Right atrium auricular region (tissue), 2 donors: ENCODE results near the gene PLXND1. TPM values are rescaled to one million over a fixed set of nuclear protein-coding genes. Genes with fewer than 3 reads are reported as not detected.

Experiments
- DNase-seq: peaks from one replicate; pipeline ENCODE4 v3.0.0-alpha.2; 2019; ENCODE audit warnings: low spot score
- H3K27ac ChIP-seq, 2 donors: fragments of 200-600 bp; sonication (generic); 1 replicate in 1 of 2; 2 replicates in 1 of 2; pipeline ENCODE4 v1.5.1; 2016 to 2019
- H3K27me3 ChIP-seq, 2 donors: fragments of 200-600 bp; sonication (generic); one replicate each; pipeline versions ENCODE4 v1.5.1 to v1.6.0; 2017 to 2019
- H3K36me3 ChIP-seq: fragments of 200-600 bp; sonication (generic); one replicate; pipeline ENCODE4 v1.5.1; 2016
- H3K4me1 ChIP-seq, 2 donors: fragments of 200-600 bp; sonication (generic); one replicate each; pipeline versions ENCODE4 v1.5.1 to v1.6.0; 2017 to 2019
- H3K4me3 ChIP-seq, 2 donors: fragments of 200-600 bp; sonication (generic); 1 replicate in 1 of 2; 2 replicates in 1 of 2; pipeline ENCODE4 v1.5.1; 2017 to 2019; ENCODE audit warnings: mild to moderate bottlenecking in 1 of 2, moderate library complexity in 1 of 2
- H3K9me3 ChIP-seq, 2 donors: fragments of 200-600 bp; sonication (generic); one replicate each; pipeline ENCODE4 v1.5.1; 2019
- CTCF ChIP-seq, 2 donors: fragments of 200-600 bp; sonication (generic); IDR thresholded peaks; one replicate each; pipeline ENCODE4 v1.5.1; 2019; ENCODE audit warnings: antibody characterized with exemption in 2 of 2
- total RNA-seq, 2 donors: library from RNA; depleted of rRNA; stranded (reverse); fragments of >200 nt; gene quantifications; one replicate each; pipeline ENCODE4 v1.1.0, GENCODE V29; 2016

PLXND1 gene
- total RNA-seq, 2 donors from 2014 or later: 44.5 to 93.1 TPM

GRCh38 chr3:129521611-129522010 is 84.9 kb downstream of the PLXND1 start:
- Histone ChIP-seq H3K27ac (no peak overlapping the region), H3K36me3 (peaks cover 24% of the 10 kb centered on the region), H3K9me3 (no peaks in the 10 kb centered on the region), H3K4me3 (no peak overlapping the region), H3K27me3 (no peaks in the 10 kb centered on the region), H3K4me1 (no peaks in the 10 kb centered on the region)
- TF ChIP-seq CTCF (IDR thresholded peaks at IDR 0.05): no peak
- no peak for DNase-seq

- no peak overlapping the region for H3K27ac ChIP-seq
- no peaks in the 10 kb centered on the region for H3K4me1 ChIP-seq
- no peak overlapping the region for H3K4me3 ChIP-seq
- peaks cover 24% of the 10 kb centered on the region for H3K36me3 ChIP-seq
- DNase-seq: no peak
- H3K9me3 ChIP-seq: no peaks in the 10 kb centered on the region
- no peak for TF ChIP-seq CTCF (IDR thresholded peaks at IDR 0.05)
- no peaks in the 10 kb centered on the region for H3K27me3 ChIP-seq
Measured at GRCh38 chr3:129520960-129521359, 85.5 kb downstream of the PLXND1 start.

- Histone ChIP-seq H3K27ac (no peak overlapping the region), H3K27me3 (no peaks in the 10 kb centered on the region), H3K9me3 (no peaks in the 10 kb centered on the region), H3K36me3 (peaks cover 24% of the 10 kb centered on the region), H3K4me3 (no peak overlapping the region), H3K4me1 (no peaks in the 10 kb centered on the region)
- no peak for TF ChIP-seq CTCF (IDR thresholded peaks at IDR 0.05)
- no peak for DNase-seq
Measured at GRCh38 chr3:129519896-129520715, 86.4 kb downstream of the PLXND1 start.

GRCh38 chr3:129519449-129519848 is 87.0 kb downstream of the PLXND1 start:
- H3K27me3 ChIP-seq: no peaks in the 10 kb centered on the region
- peaks cover 31% of the 10 kb centered on the region for H3K36me3 ChIP-seq
- TF ChIP-seq CTCF (IDR thresholded peaks at IDR 0.05): no peak
- no peak overlapping the region for H3K27ac ChIP-seq
- DNase-seq: no peak
- H3K4me1 ChIP-seq: no peaks in the 10 kb centered on the region
- no peak overlapping the region for H3K4me3 ChIP-seq
- H3K9me3 ChIP-seq: no peaks in the 10 kb centered on the region

- no peak for TF ChIP-seq CTCF (IDR thresholded peaks at IDR 0.05)
- no peaks in the 10 kb centered on the region for H3K27me3 ChIP-seq
- peaks cover 38% of the 10 kb centered on the region for H3K36me3 ChIP-seq
- H3K27ac ChIP-seq: no peak overlapping the region
- H3K4me1 ChIP-seq: no peaks in the 10 kb centered on the region
- no peaks in the 10 kb centered on the region for H3K9me3 ChIP-seq
- no peak overlapping the region for H3K4me3 ChIP-seq
- no peak for DNase-seq
Measured at GRCh38 chr3:129518581-129518980, 87.9 kb downstream of the PLXND1 start.
